Epithelial cell of esophagus (primary cell): ENCODE data around the gene PRTN3.
"Not testable (repeated sequence)": the region's sequence is repeated elsewhere in the genome, so short reads cannot be mapped to it uniquely, and the experiment has no call there.

ENCODE experiments used
- DNase-seq: peaks from one replicate; pipeline ENCODE4 v3.0.0; 2010; ENCODE audit warnings: low read depth
- H3K4me3 ChIP-seq: 2 replicates; pipeline ENCODE4 v1.5.1; 2011; ENCODE audit warnings: mild to moderate bottlenecking, low read length, control low read depth
- CTCF ChIP-seq: IDR thresholded peaks from 2 replicates; pipeline ENCODE4 v1.5.1; 2011; ENCODE audit warnings: low read depth, mild to moderate bottlenecking, low read length, control low read depth, inconsistent platforms; ENCODE audit not compliant: insufficient read depth; ENCODE audit errors: missing control alignments

The PRTN3 gene

GRCh38 chr19:814152-815078, 26.4 kb upstream of the PRTN3 start:
- no peak overlapping the region for H3K4me3 ChIP-seq
- no peak for TF ChIP-seq CTCF
- DNase-seq: no peak

GRCh38 chr19:815079-815774, 25.6 kb upstream of the PRTN3 start:
- DNase-seq: no peak
- no peak overlapping the region for H3K4me3 ChIP-seq
- TF ChIP-seq CTCF: no peak

GRCh38 chr19:815775-816499, 24.9 kb upstream of the PRTN3 start:
- DNase-seq: no peak

DNA sequence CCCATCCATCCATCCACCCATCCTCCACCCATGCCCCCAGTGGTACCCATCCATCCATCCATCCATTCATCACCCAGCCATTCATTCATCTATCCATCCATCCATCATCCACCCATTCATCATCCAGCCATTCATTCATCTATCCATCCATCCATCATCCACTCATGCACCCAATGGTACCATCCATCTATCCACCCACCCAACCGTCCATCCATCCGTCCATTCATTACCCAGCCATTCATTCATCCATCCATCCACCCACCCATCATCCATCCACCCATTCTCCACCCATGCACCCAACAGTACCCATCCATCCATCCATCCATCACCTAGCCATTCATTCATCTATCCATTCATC, 24.3 kb upstream of the PRTN3 start:
- no peak for DNase-seq
- no peak overlapping the region for H3K4me3 ChIP-seq
- TF ChIP-seq CTCF: no peak

More at GRCh38 chr19:815775-816499, 24.9 kb upstream of the PRTN3 start:
- TF ChIP-seq CTCF: no peak
- H3K4me3 ChIP-seq: no peak overlapping the region

DNA sequence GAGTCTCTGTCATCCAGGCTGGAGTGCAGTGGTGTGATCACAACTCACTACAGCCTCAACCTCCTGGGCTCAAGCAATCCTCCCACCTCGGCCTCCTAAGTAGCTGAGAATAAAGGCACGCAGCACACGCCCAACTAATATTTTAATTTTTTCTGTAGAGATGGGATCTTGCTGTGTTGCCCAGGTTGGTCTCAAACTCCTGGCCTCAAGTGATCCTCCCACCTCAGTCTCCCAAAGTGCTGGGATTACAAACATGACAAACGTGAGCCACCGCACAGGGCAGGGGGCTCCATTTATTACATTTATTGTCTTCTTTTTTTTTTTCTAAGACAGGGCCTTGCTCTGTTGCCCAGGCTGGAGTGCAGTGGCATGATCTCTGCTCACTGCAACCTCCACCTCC, 20.6 kb upstream of the PRTN3 start:
- DNase-seq, H3K4me3 ChIP-seq: not testable (repeated sequence)

GRCh38 chr19:821231-821824, 19.5 kb upstream of the PRTN3 start:
- TF ChIP-seq CTCF: no peak
- DNase-seq: no peak
- H3K4me3 ChIP-seq: no peak overlapping the region
